Measurements from ENCODE around the gene SAE1.

DNA sequence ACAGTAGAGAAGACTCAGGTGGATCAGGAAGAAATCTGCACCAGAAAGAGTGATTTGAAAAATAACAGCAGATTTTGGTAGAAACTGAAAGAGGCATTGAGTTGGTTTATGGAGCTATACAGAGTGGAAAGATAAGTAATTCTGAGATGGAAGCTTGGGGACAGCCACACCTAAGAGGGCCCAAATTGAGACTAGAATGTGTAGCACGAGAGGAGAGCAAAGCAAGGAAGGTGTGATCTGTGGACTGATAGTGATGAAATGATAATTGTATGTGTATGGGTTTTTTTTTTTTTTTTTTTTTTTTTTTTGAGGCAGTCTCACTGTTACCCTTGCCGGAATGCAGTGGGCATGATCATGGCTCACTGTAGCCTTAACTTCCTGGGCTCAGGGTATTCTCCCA is 16.3 kb downstream of the SAE1 start:
- TF ChIP-seq POLR2AphosphoS5 (IDR thresholded peaks at IDR 0.05): no peak
- TF ChIP-seq EP300 (IDR thresholded peaks at IDR 0.05; ENCODE audit: low read depth): no peak
- TF ChIP-seq CTCF (IDR thresholded peaks at IDR 0.05): no peak
